Heart left ventricle (tissue), 16 donors: Measurements from ENCODE around the gene LHFPL3. TPM values are rescaled to one million over a fixed set of nuclear protein-coding genes. Genes with fewer than 3 reads are reported as not detected.

ENCODE experiments used
- ATAC-seq, 4 donors: fragments of 200-7000 bp; cut with Tn5 transposase; one replicate each; pipeline ENCODE4 v1.9.1; 2020 to 2022; ENCODE audit warnings: moderate library complexity in 4 of 4, mild to moderate bottlenecking in 3 of 4, moderate number of reproducible peaks in 1 of 4
- DNase-seq, 5 donors: peaks; one replicate each; pipeline ENCODE4 v3.0.0-alpha.2; 2020
- H3K27ac ChIP-seq, 12 donors: fragments of 200-600 bp; sonication (generic) in 4 of 12; one replicate each; pipeline versions ENCODE4 v1.5.0 to v1.8.0; 2016 to 2022; ENCODE audit warnings: mild to moderate bottlenecking in 2 of 12
- H3K27me3 ChIP-seq, 9 donors: fragments of 200-600 bp; sonication (generic) in 2 of 9; one replicate each; pipeline versions ENCODE4 v1.5.1 to v1.8.0; 2016 to 2022; ENCODE audit warnings: mild to moderate bottlenecking in 3 of 9
- H3K36me3 ChIP-seq, 9 donors: fragments of 200-600 bp; sonication (generic) in 2 of 9; one replicate each; pipeline versions ENCODE4 v1.5.0 to v1.8.0; 2018 to 2022; ENCODE audit warnings: mild to moderate bottlenecking in 2 of 9
- H3K4me1 ChIP-seq, 12 donors: fragments of 200-600 bp; sonication (generic) in 4 of 12; one replicate each; pipeline versions ENCODE4 v1.5.0 to v1.8.0; 2016 to 2022; ENCODE audit warnings: mild to moderate bottlenecking in 3 of 12
- H3K4me3 ChIP-seq, 12 donors: fragments of 200-600 bp; sonication (generic) in 4 of 12; one replicate each; pipeline versions ENCODE4 v1.5.0 to v1.8.0; 2017 to 2022; ENCODE audit warnings: mild to moderate bottlenecking in 9 of 12, moderate library complexity in 4 of 12
- H3K9me3 ChIP-seq, 12 donors: fragments of 200-600 bp; sonication (generic) in 4 of 12; one replicate each; pipeline versions ENCODE4 v1.5.0 to v1.8.0; 2016 to 2022; ENCODE audit warnings: mild to moderate bottlenecking in 1 of 12
- CTCF ChIP-seq, 12 donors: fragments of 200-600 bp; sonication (generic) in 4 of 12; IDR thresholded peaks; one replicate each; pipeline versions ENCODE4 v1.5.0 to v1.8.0; 2018 to 2022; ENCODE audit warnings: antibody characterized with exemption in 12 of 12, mild to moderate bottlenecking in 5 of 12
- POLR2A ChIP-seq, 2 donors: fragments of 450-650 bp; IDR thresholded peaks; one replicate each; pipeline ENCODE4 v1.6.1; 2017; ENCODE audit warnings: antibody characterized with exemption in 2 of 2, mild to moderate bottlenecking in 2 of 2, moderate library complexity in 2 of 2
- WGBS, 4 donors: extraction: QIAGEN DNeasy Blood & Tissue Kit in 2 of 4; methylation state at CpG; one replicate each; pipeline versions ENCODE4 v1.1.5 to v1.1.7; 2013 to 2018; 5-methylcytosine and 5-hydroxymethylcytosine counted together
- intact Hi-C, 10 donors: fragments of 100-400 bp; cut with DNase I; formaldehyde crosslinking; loops; one replicate each; pipeline versions ENCODE4 v1.11.1 to v1.14.2; 2022
- polyA plus RNA-seq, 2 donors: library from polyadenylated mRNA; stranded (reverse); fragments of 200-250 nt; gene quantifications; one replicate each; pipeline ENCODE4 v1.2.3, GENCODE V29; 2013
- total RNA-seq, 9 donors: library from RNA; depleted of rRNA in 2 of 9; stranded (reverse); fragments of >200 nt in 2 of 9; fragmentation: NEBNext Ultra II Directional in 3 of 9; extraction: Animal tissue kit (Norgen Biotek cat#: 25700) in 3 of 9; gene quantifications; one replicate each; pipeline versions ENCODE4 v1.1.0 to v1.2.4, GENCODE V29; 2016 to 2023
- donor health status: ischemic (EF 13 %, LVEDD 7.1; RV severe dilation, severe dysfunction).
- donor health status: healthy with polysubstance abuse.
- donor health status: DM: no; HTN: yes; CAD: no.
- donor health status: DM: no; HTN: no; CAD: no.
- donor health status: ischemic (EF 25% LVEDD 6.9; RV normal size, moderate dysfunction).
- donor health status: ischemic (EF 25% LVEDD 5.7; RV mildly dilated, moderate dysfunction).
- donor health status: healthy.
- donor health status: DM: yes; HTN: yes; CAD: no.
- donor health status: ischemic (EF 35%, LVEDD 5.7; RV mildly dilated, moderate dysfunction).
- donor health status: nonischemic (EF 11% LVEDD 7.7; RV severe dilation, severe dysfunction).
- donor health status: DM: yes; HTN: yes; CAD: no.
- donor health status: PGD.
- donor health status: ischemic (EF 29% LVEDD 5.4; RV normal size, mild dysfunction).
- donor health status: nonischemic (EF 23%, LVEDD 6.1; RV moderate dilation, normal function).

LHFPL3 gene
- total and polyA plus RNA-seq, 11 donors, result not detected

GRCh38 chr7:104627516-104627915 is 299.1 kb downstream of the LHFPL3 start:
- H3K27me3 ChIP-seq, result no peaks in the 10 kb centered on the region
- ATAC-seq (no peak), DNase-seq (peak in 1 of 5 donors; percentile 30)
- TF ChIP-seq POLR2A (IDR thresholded peaks at IDR 0.05) (no peak), CTCF (IDR thresholded peaks at IDR 0.05) (no peak)
- intact Hi-C loops, result no loop called here
- no peaks in the 10 kb centered on the region for H3K9me3 ChIP-seq
- H3K4me3 ChIP-seq, result no peak overlapping the region
- H3K36me3 ChIP-seq, result no peaks in the 10 kb centered on the region
- H3K27ac ChIP-seq, result no peak overlapping the region
- H3K4me1 ChIP-seq, result no peaks in the 10 kb centered on the region
- 4 to 7% (median 6%) methylated on average over 2 of the region's 2 CpGs for WGBS, 4 donors

DNA sequence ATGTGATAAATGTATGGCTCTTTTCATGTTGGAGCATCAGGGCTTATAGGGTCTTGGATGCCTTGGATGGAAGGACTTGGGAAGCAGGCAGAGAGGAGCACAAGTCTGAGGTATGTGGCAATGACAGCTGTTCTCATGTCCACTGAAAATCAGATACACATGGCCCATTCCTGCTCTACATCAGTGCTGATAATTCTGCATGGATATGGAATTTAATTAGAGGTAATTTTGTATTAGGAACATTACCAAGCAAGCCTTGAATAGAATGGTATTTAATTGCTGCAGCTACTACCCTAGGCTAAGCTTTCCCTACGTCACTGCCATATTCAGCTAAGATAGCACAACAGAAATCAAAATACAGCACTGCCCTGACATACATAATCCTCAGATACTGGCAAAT is 299.6 kb downstream of the LHFPL3 start:
- TF ChIP-seq POLR2A (IDR thresholded peaks at IDR 0.05), result no peak
- TF ChIP-seq CTCF (IDR thresholded peaks at IDR 0.05), result no peak
- Histone ChIP-seq H3K9me3 (no peaks in the 10 kb centered on the region), H3K36me3 (no peaks in the 10 kb centered on the region), H3K27me3 (no peaks in the 10 kb centered on the region), H3K27ac (no peak overlapping the region), H3K4me1 (no peaks in the 10 kb centered on the region), H3K4me3 (no peak overlapping the region)
- 66 to 84% (median 75%) methylated on average over 1 of the region's 1 CpG for WGBS, 4 donors
- intact Hi-C loops, result no loop called here
- no peak for DNase-seq
- ATAC-seq, result no peak

DNA sequence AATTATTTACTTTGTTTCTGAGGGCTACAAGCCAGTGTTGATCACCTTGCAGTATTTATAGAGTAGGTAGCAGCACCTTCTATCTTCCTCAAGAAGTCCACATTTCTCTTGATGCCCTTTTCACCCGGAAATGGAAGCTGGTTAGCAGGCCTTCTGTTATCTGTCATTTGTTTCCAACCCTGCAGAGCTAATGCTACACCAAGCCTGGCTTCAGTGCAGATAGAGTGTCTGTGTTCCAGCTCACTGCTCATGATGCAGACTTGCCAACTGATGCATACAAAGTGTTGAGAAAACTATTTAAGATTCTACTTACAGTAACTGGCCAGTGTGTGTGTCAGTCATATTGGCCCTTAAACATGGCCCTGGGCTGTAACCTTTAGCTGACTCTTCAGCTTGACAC is 301.0 kb downstream of the LHFPL3 start:
- DNase-seq (no peak), ATAC-seq (no peak)
- H3K9me3 ChIP-seq, result no peaks in the 10 kb centered on the region
- TF ChIP-seq CTCF (IDR thresholded peaks at IDR 0.05), result no peak
- TF ChIP-seq POLR2A (IDR thresholded peaks at IDR 0.05), result no peak
- no peaks in the 10 kb centered on the region for H3K4me1 ChIP-seq
- H3K36me3 ChIP-seq, result no peaks in the 10 kb centered on the region
- 29 to 44% (median 36%) methylated on average over 1 of the region's 1 CpG for WGBS, 4 donors
- no peak overlapping the region for H3K27ac ChIP-seq
- H3K27me3 ChIP-seq, result no peaks in the 10 kb centered on the region
- H3K4me3 ChIP-seq, result no peak overlapping the region
- intact Hi-C loops, result no loop called here

DNA sequence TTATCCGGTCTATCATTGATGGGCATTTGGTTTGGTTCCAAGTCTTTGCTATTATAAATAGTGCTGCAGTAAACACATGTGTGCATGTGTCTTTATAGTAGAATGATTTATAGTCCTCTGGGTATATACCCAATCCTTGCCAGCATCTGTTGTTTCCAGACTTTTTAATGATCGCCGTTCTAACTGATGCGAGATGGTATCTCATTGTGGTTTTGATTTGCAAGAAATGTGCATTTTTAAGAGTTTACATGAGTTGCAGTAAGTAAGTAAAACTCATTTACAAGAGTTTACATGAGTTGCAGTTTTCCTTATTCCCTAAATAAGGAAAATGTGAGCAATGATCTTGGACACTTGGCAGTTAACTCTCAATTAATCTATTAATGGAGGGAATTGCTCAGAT is 312.1 kb downstream of the LHFPL3 start:
- WGBS, 4 donors, result 90 to 94% (median 93%) methylated on average over 4 of the region's 4 CpGs
- no peak overlapping the region for H3K4me3 ChIP-seq
- ATAC-seq (no peak), DNase-seq (no peak)
- H3K4me1 ChIP-seq, result no peaks in the 10 kb centered on the region
- H3K27ac ChIP-seq, result no peak overlapping the region
- H3K27me3 ChIP-seq, result peaks cover 0 to 9% (median 0%) of the 10 kb centered on the region in 9 donors
- no peak for TF ChIP-seq CTCF (IDR thresholded peaks at IDR 0.05)
- no peak for TF ChIP-seq POLR2A (IDR thresholded peaks at IDR 0.05)
- intact Hi-C loops, result loop anchor here in 2 of 10 donors (10.0 kb wide), 2 partner anchors 204 to 274 kb away; no protein-coding TSS in a partner anchor
- peaks cover 0 to 6% (median 0%) of the 10 kb centered on the region in 12 donors for H3K9me3 ChIP-seq
- H3K36me3 ChIP-seq, result no peaks in the 10 kb centered on the region
